ENCODE measurements around the gene TTC28.

The TTC28 gene

DNA sequence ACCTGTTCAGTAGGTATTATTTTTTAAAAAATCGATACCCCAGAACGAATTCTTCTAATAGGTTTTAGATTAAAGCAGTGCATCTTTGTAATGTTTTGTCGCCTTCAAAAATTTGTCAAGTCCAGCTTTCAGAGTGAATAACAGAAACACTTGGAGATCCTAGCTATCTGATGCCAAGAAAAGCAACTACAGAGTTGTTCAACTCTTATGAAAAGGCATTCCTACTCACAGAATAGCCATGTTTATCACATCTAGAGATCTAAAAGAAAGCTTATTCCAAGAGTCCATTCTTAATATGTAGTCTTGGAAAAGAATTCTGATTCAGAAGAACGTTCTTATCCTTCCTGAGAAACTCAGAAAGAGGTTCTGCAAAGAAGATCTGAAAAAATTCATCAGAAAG, 268.5 kb downstream of the TTC28 start:
- H3K4me3 ChIP-seq (ENCODE audit: low read depth, low read length): no peak overlapping the region

DNA sequence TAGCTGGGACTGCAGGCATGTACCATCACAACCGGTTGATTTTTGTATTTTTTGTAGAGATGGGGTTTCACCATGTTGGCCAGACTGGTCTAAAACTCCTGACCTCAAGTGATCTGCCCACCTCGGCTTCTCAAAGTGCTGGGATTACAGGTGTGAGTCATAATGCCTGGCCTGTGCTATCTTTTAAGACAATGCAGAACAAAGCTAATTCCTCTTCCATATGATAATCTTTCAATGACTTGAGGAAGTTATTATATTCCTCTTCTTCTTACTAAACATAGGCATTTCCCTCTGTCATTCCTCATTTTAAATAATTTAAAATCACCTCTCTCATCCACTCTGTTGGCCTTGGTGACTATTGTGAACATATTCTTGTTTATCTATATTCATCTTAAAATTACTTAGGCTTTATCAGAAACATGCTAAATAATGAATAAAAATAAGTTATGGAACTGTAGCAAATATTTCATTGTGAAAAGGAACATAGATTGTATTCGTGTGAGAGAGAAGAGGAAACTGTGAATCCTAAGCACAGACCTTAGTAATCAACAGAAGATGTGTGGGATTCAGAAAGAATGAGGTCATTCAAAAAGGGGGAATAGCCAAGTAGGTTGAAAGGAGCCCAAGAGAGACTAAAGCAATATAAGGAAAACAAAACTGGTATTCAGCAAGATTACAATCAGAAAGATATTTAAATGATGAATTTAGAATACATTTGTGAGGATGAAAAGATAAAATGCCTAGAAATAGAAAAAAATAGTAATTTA, 269.4 kb downstream of the TTC28 start:
- H3K4me3 ChIP-seq (ENCODE audit: low read depth, low read length): no peak overlapping the region

DNA sequence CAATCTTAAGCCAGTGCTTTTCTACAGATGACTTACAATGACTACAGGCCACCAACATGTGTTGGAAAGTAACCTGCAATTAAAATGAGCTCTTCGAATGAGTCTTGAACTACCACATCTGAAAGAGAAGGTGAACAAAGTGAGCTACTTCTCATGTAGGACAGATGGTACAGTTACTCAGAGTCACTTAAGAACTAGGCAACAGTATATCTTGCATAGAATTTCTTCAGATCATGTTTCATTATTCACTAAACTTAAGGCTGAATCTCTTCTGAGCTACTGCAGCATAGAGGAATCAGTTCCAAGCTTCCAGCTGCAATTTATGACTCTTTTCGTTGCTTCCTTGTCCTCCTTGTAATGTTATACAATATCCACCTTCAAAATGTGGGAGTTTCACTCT, 270.9 kb downstream of the TTC28 start:
- H3K4me3 ChIP-seq (ENCODE audit: low read depth, low read length): no peak overlapping the region

DNA sequence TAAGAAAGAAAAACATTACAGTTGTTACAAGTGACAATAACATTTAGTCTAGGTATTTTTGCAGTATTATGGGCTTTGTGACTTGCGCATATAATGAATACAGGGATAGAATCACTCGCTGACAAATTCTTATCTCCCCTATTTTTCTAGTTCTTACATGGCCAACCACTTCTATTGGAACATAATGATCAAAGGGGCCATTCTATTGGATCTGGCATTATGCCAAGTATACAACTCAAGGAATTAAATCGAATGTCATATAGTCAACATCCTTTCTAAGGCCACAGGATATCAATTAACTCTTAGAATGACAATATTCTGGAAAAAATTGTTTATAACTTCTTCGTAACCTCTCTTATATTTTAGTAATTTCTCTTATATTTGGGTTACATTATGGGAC, 272.0 kb downstream of the TTC28 start:
- no peak overlapping the region for H3K4me3 ChIP-seq (ENCODE audit: low read depth, low read length)

DNA sequence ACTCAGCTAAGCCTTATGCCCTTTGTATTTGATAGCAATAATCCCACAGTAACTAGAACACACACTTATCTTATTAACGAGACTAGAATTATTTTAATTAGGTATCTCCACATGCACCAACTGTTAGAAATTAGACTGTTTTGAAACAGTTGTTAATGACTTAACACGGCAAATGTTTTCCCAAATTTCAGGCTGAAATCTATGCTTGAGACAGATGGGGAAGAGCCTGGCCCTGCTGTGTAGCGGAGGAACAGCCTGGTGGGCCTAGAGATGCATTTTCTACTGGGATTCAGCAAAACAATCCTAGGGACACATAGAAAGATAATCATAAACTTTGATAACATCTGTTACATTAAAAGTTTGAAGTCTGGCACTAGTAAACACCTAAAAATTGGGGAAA, 273.4 kb downstream of the TTC28 start:
- no peak overlapping the region for H3K4me3 ChIP-seq (ENCODE audit: low read depth, low read length)

DNA sequence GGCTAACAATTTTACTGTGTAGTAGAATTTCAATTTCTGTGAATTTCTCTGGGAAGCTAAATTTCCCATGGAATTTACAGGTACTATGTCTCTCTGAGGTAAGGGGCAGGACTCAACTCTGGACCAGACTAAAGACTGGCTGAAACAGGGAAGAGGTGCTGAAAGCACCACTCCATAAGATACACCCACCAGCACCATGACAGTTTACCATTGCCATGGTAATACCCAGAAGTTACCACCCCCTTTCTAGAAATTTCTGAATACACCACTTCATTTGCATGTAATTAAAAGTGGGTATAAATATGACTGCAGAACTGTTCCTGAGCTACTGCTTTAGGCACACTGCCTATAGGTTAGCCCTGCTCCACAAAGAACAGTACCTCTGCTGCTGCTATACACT, 274.1 kb downstream of the TTC28 start:
- H3K4me3 ChIP-seq (ENCODE audit: low read depth, low read length): no peak overlapping the region

DNA sequence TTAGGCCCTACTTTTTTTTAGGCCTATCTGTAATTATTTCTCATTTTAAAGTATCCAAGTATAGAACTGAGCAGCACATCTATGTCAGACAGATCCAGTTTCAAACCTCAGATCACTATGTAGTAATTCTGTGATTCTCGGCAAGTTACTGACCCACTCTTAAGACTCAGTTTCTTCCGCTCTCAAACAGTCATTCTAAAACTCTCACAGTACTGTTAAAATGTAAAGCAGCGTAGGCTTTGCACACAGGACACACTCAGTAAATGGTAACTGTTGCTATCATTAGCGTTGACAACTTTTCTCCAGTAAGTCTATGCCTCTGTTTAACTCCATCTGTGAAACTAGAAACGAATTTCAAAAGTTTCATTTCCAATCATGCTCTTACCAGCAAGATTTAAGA, 277.1 kb downstream of the TTC28 start:
- no peak overlapping the region for H3K4me3 ChIP-seq (ENCODE audit: low read depth, low read length)

DNA sequence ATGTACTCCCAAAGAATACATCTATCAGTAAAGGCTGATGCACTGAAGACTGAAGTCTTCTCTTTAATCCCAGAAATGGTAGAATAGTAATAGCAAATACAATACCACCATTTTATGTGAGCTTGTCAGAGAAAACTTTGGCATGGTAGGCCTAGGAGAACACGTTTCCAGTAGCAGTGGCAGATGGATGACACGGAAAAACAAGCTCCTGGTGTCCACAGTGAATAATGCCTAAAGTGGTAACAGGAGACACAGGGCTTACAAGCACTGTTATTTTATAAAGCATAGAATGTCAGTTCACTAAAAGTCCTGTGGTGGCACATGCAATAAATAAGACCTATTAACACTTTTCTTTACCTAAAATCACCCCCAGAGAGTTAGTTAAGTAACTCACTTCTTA, 277.6 kb downstream of the TTC28 start:
- no peak overlapping the region for H3K4me3 ChIP-seq (ENCODE audit: low read depth, low read length)

DNA sequence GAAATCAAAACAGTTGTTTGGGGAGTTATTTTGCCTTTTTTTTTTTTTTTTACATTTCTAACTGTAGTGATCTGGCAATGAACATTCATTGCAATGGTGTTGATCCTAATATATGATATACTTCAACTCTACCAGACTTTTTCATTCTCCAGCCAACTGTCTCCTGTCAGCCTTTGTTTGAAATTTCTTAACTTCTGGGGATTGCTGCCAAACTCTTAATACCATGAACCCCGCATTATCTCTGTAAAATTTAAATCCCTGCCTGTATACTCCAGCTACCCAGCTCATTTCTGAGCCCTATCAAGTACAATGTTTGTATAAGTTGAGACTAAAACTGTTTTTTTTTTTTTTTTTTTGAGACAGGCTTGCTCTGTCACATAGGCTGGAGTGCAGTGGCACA, 280.7 kb downstream of the TTC28 start:
- H3K4me3 ChIP-seq (ENCODE audit: low read depth, low read length): no peak overlapping the region

DNA sequence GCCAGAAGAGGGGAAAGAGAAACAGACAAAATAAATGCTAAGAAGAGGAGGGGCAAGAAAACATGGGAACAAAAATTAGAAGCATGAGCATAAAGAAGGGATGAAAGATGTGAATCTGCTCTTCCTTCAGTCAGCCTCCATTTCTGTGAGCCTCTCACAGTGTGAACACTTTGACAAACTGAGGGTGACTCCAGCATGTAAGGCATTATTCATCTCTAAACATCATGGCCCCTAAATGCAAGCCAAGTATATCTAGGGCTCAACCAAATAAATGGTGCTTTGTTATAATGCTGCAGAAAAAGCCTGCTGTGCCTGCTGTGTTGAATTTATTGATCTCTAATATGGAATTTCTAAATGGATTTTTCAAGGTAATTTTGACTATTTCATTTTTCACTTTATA, 281.3 kb downstream of the TTC28 start:
- H3K4me3 ChIP-seq (ENCODE audit: low read depth, low read length): no peak overlapping the region

DNA sequence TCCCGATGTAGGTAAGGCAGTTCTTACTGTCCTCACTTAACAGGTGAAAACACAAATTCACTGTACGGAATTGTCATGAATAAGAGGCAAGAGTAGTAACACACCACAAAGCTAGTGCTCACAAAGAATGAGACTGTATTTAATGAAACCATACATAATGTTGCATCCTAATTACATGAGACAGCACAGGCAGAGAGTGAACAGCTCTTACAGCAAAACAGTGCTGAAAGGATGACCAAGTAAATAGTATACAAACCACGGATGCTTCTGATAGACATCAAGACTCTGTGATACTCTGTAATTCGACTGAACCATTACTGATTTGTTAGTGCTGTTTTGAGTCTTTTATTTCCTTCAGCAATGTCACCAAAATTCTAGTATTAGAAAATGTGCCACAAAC, 282.3 kb downstream of the TTC28 start:
- H3K4me3 ChIP-seq (ENCODE audit: low read depth, low read length): no peak overlapping the region

DNA sequence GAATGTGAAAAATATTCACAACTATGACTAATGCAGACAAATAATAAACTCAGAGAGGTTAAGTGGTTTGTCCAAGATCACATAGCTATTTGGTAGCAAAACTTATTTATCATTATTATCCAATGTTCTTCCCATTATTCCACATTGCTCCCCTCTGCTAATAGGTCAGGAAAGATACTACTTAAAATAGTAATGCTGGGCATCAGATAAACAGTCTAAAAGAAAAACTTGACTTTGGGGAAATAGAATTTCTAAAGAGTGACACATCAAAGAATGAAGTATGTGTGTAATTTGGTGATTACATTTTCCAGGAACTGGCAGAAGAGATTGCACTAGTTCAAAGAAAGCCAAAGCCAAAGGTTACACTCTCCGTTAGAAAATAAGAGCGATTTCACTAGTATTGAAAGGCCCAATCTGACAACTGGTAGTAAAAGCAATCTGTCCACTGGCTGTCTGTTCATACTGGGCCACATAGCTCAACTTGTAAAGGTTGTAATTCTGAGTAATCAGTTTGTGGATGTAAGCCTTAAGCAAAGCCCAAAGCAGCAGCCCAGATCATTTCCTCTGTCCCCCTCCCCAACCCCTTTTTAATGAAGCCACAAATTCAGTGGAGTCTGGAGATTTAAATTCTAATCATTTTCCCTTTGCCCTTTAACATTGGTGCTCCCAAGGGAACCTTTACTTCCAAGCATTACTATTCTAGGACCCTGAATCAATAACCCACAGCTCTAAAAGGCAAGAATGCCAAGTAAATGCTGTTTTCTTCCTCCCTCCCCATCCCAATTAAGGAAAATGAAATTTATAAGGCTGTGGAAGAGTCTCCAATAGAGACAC, 283.5 kb downstream of the TTC28 start:
- H3K4me3 ChIP-seq (ENCODE audit: low read depth, low read length): no peak overlapping the region

DNA sequence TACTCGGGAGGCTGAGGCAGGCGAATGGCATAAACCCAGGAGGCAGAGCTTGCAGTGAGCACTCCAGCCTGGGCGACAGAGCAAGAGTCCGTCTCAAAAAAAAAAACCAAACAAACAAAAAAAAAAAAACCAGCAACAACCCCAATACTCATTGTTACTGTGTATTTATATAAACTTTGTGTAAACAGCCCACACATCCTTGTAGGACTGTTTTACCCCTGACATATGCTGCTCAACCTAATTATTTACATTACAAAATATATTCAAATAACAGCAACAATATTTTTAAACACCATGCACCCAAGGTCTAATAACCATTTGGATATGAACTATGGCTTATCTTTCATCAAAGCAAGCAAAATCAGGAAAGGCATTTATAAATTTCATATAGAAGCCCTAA, 284.1 kb downstream of the TTC28 start:
- no peak overlapping the region for H3K4me3 ChIP-seq (ENCODE audit: low read depth, low read length)

DNA sequence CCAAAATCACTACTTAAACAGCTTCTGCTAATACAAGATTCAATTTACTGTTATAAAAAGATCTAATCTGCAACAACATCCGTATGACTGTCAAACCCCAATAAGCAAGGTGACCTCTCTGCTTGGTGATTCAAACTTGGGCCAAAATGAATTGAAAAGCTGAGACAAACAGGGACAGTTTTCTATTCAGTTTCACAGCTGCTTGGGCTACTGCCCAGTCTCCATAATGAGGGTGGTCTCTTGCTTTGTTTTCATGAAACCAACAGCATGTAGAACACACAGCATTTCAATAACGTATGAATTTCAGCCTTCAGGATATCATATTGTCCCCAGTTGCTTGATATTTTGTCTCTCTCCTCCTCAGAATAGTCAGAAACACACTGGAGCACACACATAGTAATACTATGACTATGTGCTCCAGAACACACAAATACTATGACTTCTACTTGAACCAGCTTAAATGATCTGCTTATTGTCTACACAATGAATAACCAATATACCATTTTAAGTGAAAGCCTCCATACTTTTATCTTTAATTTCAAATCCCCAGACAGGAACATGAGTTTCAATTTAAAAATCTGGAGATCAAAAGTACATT, 285.0 kb downstream of the TTC28 start:
- H3K4me3 ChIP-seq (ENCODE audit: low read depth, low read length): no peak overlapping the region

DNA sequence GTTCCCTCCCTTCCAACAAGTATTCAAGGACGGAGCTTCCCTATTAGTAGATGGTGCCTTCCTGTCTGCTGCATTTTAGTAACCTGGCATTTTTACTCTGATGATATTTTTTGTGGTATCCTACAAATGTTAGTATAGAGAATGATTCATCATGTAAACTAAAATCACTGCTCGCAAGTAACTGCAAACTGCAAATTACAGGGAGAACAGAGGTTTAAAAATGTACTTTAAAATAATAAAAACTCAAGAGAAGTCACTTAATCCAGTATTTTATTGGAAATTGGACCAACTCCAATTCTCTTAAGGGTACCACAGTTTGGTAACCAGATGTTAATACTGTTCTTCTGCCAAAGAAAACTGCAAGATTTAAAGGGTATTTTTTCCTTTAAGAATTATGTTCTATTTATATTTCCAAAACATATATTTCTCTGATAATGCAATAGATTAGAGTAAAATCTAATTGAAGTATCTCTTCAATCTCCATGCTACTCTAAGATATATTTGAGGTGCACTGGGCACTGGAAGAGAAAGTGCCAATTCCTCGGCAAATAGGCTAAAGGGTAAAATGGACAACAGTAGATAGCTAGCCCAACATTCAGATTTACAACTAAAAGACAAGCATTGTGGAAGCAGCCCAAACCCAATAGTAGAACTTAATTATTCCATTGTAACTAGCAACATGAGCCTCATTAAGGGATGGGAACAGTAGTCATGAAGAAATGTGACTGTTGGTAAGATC, 298.0 kb downstream of the TTC28 start:
- no peak overlapping the region for H3K4me3 ChIP-seq (ENCODE audit: low read depth, low read length)

DNA sequence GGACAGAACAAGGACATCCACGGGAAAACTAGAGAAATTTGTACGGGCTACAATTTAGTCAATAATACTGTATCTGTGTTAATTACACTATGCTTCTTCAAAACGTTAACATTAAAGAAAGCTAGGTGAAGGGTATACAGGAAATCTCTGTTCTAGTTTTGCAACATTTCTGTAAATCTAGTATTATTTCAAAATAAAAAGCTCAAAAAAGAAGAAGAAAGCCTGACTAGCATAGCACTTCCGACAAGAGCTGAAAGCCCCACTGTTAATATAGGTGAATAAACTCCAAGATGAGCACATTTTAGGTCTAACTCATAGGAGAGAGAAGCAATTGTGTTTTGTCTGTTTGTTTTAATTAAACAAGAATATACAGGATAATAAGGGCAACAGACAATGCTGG, 299.7 kb downstream of the TTC28 start:
- no peak overlapping the region for H3K4me3 ChIP-seq (ENCODE audit: low read depth, low read length)

DNA sequence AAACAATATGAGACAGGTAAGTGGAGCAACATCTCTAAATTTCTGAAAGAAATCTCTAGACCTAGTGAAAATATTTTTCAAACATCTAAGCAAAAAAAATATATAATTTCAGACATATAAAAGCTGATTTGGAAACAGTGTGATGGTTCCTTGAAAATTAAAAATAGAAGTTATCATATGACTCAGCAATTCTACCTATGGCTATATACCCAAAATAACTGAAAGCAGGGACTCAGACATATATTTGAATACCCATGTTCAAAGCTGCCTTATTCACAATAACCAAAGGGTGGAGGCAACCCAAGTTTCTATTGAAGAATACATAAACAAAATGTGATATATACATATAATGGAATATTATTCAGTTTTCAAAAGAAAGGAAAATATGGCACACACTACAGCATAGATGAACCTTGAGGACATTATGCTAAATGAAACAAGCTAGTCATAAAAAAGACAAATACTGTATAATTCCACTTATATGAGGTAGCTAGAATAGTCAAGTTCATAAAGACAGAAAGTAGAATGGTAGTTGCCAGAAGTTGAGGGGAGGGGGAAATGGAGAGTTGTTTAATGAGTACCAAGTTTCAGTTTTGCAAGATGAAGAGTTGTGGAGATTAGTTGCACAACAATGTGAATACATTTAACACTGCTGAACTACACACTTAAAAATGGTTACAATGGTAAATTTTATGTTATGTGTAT, 300.4 kb downstream of the TTC28 start:
- H3K4me3 ChIP-seq (ENCODE audit: low read depth, low read length): no peak overlapping the region

DNA sequence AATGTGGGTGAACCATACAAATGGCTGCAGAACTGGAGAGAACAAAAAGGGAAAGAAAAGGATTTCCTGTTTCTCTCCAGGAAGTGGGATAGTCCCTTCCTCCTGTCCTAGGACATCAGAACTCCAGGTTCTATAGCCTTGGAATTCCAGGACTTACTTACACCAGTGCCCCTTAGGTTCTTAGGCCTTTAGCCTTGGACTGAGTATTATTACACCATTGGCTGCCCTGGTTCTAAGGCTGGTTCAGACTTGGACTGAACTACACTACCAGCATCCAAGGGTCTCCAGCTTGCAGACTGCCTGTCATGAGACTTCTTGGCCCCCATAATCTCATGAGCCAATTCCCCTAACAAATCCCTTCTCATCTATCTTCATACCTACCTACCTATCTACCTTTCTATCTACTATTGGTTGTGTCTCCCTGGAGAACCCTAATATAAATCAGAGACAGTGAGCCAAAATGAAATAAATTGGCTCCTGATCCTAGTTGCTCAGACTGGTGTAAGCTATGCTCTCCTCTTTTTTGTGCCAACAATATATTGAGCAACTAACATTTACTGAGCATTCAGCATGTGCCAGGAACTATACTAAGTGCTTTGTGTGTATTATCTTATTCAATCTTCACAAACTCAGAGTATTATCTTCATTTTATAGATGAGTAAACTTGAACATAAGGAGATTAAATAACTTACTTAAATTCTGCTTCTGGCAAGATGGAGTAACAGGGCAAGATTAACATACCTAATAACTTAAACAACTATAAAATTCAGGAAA, 303.7 kb downstream of the TTC28 start:
- no peak overlapping the region for H3K4me3 ChIP-seq (ENCODE audit: low read depth, low read length)

DNA sequence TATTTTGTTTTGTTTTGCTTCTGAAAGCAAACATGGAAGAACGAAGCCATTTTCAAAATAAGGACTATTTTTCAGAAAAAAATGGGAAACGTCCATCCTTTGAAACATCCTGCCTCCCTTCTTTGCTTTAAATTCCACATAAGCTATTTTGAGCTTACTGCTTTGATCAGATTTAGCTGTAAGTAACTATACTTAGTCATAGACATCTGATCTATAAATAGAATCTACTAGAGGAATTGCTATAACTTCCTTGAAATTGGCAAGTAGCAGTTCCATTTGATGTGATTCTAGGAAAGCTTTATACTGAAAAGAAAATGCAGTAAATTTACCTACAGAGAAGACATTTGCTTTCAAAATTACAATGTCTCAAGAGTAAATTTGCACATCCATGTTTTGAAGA, 305.8 kb downstream of the TTC28 start:
- no peak overlapping the region for H3K4me3 ChIP-seq (ENCODE audit: low read depth, low read length)

DNA sequence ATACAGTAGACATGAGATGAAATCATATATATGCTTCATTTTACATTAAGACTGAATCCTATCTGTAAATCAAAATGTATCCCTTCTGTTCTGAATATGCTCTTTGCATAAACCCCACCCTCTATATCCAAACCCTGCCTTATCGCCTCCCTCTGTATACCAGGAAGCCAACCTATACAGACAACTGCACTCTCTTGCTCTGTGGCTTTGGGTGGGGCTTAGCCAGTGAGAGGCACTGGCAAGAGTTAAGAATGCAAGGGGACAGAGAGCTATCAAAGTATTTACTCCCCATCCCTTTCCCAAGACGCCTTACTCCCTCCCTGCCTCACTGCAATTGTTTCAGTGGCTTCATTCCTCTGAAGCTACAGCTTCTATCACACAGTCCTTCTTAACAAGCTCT, 309.8 kb downstream of the TTC28 start:
- H3K4me3 ChIP-seq (ENCODE audit: low read depth, low read length): no peak overlapping the region

All from iPS-11a (cell line).